ENCODE measurements around the gene FAM193A. TPM values are rescaled to one million over a fixed set of nuclear protein-coding genes. Genes with fewer than 3 reads are reported as not detected.
"Not testable (repeated sequence)": the region's sequence is repeated elsewhere in the genome, so short reads cannot be mapped to it uniquely, and the experiment has no call there.

The FAM193A gene
- total RNA-seq, 1 donor from 2014 or later, result 26.1 TPM

DNA sequence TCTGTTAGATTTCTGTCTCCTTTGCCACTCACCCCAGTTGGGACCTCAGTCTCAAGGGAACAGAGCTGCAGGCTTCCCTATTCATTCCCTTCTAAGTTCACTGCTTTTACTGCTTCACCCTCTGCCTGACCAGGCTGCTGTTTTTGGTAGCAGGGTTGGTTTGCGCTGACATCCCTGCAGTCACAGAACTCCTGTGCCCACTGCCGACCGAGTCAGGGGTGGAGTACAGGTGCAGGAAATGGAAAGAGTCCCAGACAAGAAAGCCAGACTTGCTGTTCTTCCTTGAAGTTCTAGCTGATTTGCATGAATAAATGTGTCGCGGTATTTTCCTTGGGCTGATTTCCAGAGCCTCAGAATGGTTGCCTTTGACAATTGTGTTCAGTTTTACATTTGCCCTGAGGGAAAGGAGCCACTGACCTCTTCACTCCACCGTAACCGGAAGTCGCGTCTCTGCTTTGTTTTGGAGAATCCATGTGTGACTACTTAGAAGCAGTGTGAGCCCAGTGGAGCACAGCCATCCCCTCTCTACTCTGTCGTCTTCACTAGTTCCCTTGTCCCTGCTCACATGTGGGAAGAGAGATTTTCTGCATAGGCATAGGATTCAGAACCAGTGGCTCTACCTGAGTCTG, 134.9 kb downstream of the FAM193A start:
- no peaks in the 10 kb centered on the region for H3K27me3 ChIP-seq (ENCODE audit: low read depth)
- H3K36me3 ChIP-seq, result peaks cover 74% of the 10 kb centered on the region
- H3K4me3 ChIP-seq, result no peak overlapping the region
- H3K27ac ChIP-seq, result no peak overlapping the region
- TF ChIP-seq, protein P1, sequence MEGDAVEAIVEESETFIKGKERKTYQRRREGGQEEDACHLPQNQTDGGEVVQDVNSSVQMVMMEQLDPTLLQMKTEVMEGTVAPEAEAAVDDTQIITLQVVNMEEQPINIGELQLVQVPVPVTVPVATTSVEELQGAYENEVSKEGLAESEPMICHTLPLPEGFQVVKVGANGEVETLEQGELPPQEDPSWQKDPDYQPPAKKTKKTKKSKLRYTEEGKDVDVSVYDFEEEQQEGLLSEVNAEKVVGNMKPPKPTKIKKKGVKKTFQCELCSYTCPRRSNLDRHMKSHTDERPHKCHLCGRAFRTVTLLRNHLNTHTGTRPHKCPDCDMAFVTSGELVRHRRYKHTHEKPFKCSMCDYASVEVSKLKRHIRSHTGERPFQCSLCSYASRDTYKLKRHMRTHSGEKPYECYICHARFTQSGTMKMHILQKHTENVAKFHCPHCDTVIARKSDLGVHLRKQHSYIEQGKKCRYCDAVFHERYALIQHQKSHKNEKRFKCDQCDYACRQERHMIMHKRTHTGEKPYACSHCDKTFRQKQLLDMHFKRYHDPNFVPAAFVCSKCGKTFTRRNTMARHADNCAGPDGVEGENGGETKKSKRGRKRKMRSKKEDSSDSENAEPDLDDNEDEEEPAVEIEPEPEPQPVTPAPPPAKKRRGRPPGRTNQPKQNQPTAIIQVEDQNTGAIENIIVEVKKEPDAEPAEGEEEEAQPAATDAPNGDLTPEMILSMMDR (IDR thresholded peaks at IDR 0.05), result no peak
- intact Hi-C loops (cut with DNase I), result no loop called here
- no peaks in the 10 kb centered on the region for H3K9me3 ChIP-seq
- no peak for DNase-seq
- peaks cover 5% of the 10 kb centered on the region for H3K4me1 ChIP-seq
- no peak for ATAC-seq

- Histone ChIP-seq H3K27me3 (ENCODE audit: low read depth) (no peaks in the 10 kb centered on the region), H3K9me3 (no peaks in the 10 kb centered on the region), H3K36me3 (peaks cover 75% of the 10 kb centered on the region), H3K27ac (no peak overlapping the region), H3K4me3 (no peak overlapping the region), H3K4me1 (peaks cover 4% of the 10 kb centered on the region)
- intact Hi-C loops (cut with DNase I), result no loop called here
- DNase-seq (no peak), ATAC-seq (no peak)
- TF ChIP-seq, protein P1 (IDR thresholded peaks at IDR 0.05), result no peak
Measured at GRCh38 chr4:2672082-2672481, 135.6 kb downstream of the FAM193A start.

GRCh38 chr4:2672700-2673099, 136.3 kb downstream of the FAM193A start:
- ATAC-seq, result no peak
- no peak for DNase-seq
- Histone ChIP-seq H3K27ac (no peak overlapping the region), H3K9me3 (no peaks in the 10 kb centered on the region), H3K36me3 (peaks cover 75% of the 10 kb centered on the region), H3K27me3 (ENCODE audit: low read depth) (no peaks in the 10 kb centered on the region), H3K4me1 (no peaks in the 10 kb centered on the region), H3K4me3 (no peak overlapping the region)
- intact Hi-C loops (cut with DNase I), result no loop called here
- TF ChIP-seq, protein P1 (IDR thresholded peaks at IDR 0.05), result no peak

DNA sequence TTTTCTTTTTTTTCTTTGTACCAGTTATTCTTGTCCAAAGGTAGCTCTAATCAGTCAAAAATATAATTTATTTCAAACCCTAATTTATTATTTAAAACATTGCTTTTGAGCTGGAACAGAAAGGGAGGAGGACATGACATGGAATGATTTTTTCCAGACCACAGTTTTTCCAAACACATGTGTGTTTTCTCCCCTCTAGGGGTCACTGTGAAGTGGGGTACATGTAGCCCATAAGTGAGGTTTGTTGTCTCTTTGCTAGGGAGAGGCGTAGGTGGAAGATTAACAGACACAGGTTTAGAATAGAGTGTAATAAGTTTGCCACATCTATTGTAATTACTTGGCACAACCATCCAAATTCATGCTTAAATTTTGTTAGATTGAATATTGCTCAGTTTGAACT, 136.7 kb downstream of the FAM193A start:
- H3K4me3 ChIP-seq, result no peak overlapping the region
- H3K27me3 ChIP-seq (ENCODE audit: low read depth), result no peaks in the 10 kb centered on the region
- H3K27ac ChIP-seq, result no peak overlapping the region
- intact Hi-C loops (cut with DNase I), result no loop called here
- H3K36me3 ChIP-seq, result peaks cover 75% of the 10 kb centered on the region
- TF ChIP-seq, protein P1 (IDR thresholded peaks at IDR 0.05), result no peak
- H3K4me1 ChIP-seq, result no peaks in the 10 kb centered on the region
- ATAC-seq (no peak), DNase-seq (no peak)
- H3K9me3 ChIP-seq, result no peaks in the 10 kb centered on the region

DNA sequence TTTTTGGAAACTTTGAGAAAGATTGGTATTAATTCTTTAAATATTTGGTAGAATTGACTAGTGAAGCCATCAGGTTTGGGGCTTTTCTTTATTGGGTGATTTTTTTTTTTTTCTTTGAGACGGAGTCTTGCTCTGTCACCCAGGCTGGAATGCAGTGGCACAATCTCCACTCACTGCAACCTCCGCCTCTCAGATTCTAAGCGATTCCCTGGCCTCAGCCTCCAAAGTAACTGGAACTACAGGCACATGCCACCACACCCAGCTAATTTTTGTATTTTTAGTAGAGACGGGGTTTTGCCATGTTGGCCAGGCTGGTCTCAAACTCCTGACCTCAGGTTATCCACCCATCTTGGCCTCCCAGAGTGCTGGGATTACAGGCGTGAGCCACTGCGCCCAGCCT, 143.3 kb downstream of the FAM193A start:
- H3K9me3 ChIP-seq; H3K4me3 ChIP-seq; H3K27ac ChIP-seq; intact Hi-C loops (cut with DNase I); H3K4me1 ChIP-seq; H3K27me3 ChIP-seq (ENCODE audit: low read depth); ATAC-seq; DNase-seq: not testable (repeated sequence)
- peaks cover 51% of the 10 kb centered on the region for H3K36me3 ChIP-seq

- ATAC-seq (no peak), DNase-seq (no peak)
- TF ChIP-seq, protein P1 (IDR thresholded peaks at IDR 0.05), result no peak
- Histone ChIP-seq H3K4me3 (no peak overlapping the region), H3K4me1 (no peaks in the 10 kb centered on the region), H3K27ac (no peak overlapping the region), H3K36me3 (peaks cover 73% of the 10 kb centered on the region), H3K27me3 (ENCODE audit: low read depth) (no peaks in the 10 kb centered on the region), H3K9me3 (no peaks in the 10 kb centered on the region)
- intact Hi-C loops (cut with DNase I), result no loop called here
Measured at GRCh38 chr4:2684486-2684885, 148.0 kb downstream of the FAM193A start.
